ENCODE measurements around the gene BSCL2.

DNA sequence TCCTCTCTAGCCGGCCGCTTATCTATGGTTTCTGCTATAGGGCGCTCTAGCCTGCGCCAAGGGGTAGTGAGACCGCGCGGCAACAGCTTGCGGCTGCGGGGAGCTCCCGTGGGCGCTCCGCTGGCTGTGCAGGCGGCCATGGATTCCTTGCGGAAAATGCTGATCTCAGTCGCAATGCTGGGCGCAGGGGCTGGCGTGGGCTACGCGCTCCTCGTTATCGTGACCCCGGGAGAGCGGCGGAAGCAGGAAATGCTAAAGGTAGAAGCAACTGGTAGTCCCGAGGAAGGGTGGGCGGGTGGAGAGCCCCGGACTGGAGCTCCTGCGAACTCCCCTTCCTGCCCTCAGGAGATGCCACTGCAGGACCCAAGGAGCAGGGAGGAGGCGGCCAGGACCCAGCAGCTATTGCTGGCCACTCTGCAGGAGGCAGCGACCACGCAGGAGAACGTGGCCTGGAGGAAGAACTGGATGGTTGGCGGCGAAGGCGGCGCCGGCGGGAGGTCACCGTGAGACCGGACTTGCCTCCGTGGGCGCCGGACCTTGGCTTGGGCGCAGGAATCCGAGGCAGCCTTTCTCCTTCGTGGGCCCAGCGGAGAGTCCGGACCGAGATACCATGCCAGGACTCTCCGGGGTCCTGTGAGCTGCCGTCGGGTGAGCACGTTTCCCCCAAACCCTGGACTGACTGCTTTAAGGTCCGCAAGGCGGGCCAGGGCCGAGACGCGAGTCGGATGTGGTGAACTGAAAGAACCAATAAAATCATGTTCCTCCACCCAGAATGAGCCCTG is 35.4 kb downstream of the BSCL2 start, which contains the start of the genes LBHD1 and UQCC3:
- TF ChIP-seq CTCF (IDR thresholded peaks at IDR 0.05), result no peak
- no peak for TF ChIP-seq EZH2 (IDR thresholded peaks at IDR 0.05; ENCODE audit: borderline replicate concordance, insufficient read depth, low read depth, low read length, poor library complexity, severe bottlenecking)
